A673 (cell line): Measurements from ENCODE around the gene CIT. TPM values are rescaled to one million over a fixed set of nuclear protein-coding genes. Genes with fewer than 3 reads are reported as not detected.

Experiments
- BruUV-seq: library from RNA; stranded (reverse); fragments of 400-500 nt; replicated peaks from 2 replicates; lab custom pipeline; 2021; lab: Mats Ljungman, UMichigan
- CTCF ChIA-PET: fragments of 300-600 bp; sonication (Branson Sonifier 250); formaldehyde crosslinking; loops from one replicate; lab custom pipeline; 2022; ENCODE audit warnings: antibody characterized with exemption; lab: Charles Lee
- POLR2A ChIA-PET: fragments of 300-600 bp; sonication (Branson Sonifier 250); formaldehyde crosslinking; loops from one replicate; lab custom pipeline; 2022; ENCODE audit warnings: antibody characterized with exemption; ENCODE audit not compliant: low non-redundant PET; lab: Charles Lee
- DNase-seq: peaks from one replicate; pipeline ENCODE4 v3.0.0-alpha.2; 2015; ENCODE audit warnings: low spot score
- H3K27ac ChIP-seq: fragments of 200-600 bp; sonication (generic); 2 replicates; pipeline ENCODE4 v1.5.1; 2016; ENCODE audit warnings: mixed run types, low read depth, mild to moderate bottlenecking, mixed read lengths, antibody characterized with exemption, low read length; ENCODE audit not compliant: poor library complexity, severe bottlenecking
- H3K27me3 ChIP-seq: fragments of 200-600 bp; sonication (generic); replicated peaks from 2 replicates; pipeline ENCODE4 v1.6.1; 2017; ENCODE audit warnings: mixed run types, low read depth, mild to moderate bottlenecking, mixed read lengths, antibody characterized with exemption, low read length; ENCODE audit not compliant: insufficient read depth, poor library complexity
- H3K36me3 ChIP-seq: fragments of 200-600 bp; sonication (generic); 2 replicates; pipeline ENCODE4 v1.6.1; 2016; ENCODE audit warnings: mixed run types, mild to moderate bottlenecking, mixed read lengths, antibody characterized with exemption, low read length; ENCODE audit not compliant: insufficient read depth, poor library complexity, severe bottlenecking
- H3K4me1 ChIP-seq: fragments of 200-600 bp; sonication (generic); 2 replicates; pipeline ENCODE4 v1.6.1; 2017; ENCODE audit warnings: mixed run types, mild to moderate bottlenecking, mixed read lengths, antibody characterized with exemption, low read length; ENCODE audit not compliant: insufficient read depth, poor library complexity, severe bottlenecking
- H3K4me3 ChIP-seq: fragments of 200-600 bp; sonication (generic); 2 replicates; pipeline ENCODE4 v1.5.1; 2016; ENCODE audit warnings: low read depth, mixed run types, mild to moderate bottlenecking, mixed read lengths, low read length; ENCODE audit not compliant: poor library complexity, severe bottlenecking
- H3K9me3 ChIP-seq: fragments of 200-600 bp; sonication (generic); 2 replicates; pipeline ENCODE4 v1.6.1; 2016; ENCODE audit warnings: mixed run types, low read depth, mild to moderate bottlenecking, mixed read lengths, antibody characterized with exemption, low read length; ENCODE audit not compliant: poor library complexity, severe bottlenecking
- CTCF ChIP-seq: fragments of 300-800, 200-600 bp; sonication (generic); conservative IDR thresholded peaks from 2 replicates; pipeline ENCODE4 v1.5.1; 2017; ENCODE audit warnings: low read depth, mild to moderate bottlenecking, antibody characterized with exemption, low read length, moderate library complexity, mixed read lengths
- EZH2 ChIP-seq: fragments of 200-600 bp; sonication (generic); IDR thresholded peaks from 2 replicates; pipeline ENCODE4 v1.6.1; 2017; ENCODE audit warnings: borderline replicate concordance, low read depth, mild to moderate bottlenecking, mixed read lengths, antibody characterized with exemption, low read length; ENCODE audit not compliant: poor library complexity, severe bottlenecking
- intact Hi-C: fragments of 100-400 bp; cut with micrococcal nuclease; formaldehyde crosslinking; loops from one replicate; pipeline ENCODE4 v1.10.0; 2022; ENCODE audit not compliant: unreplicated experiment
- total RNA-seq: library from RNA; stranded (reverse); gene quantifications from 2 replicates; pipeline ENCODE4 v1.2.3, GENCODE V29; 2021

Gene CIT
- total RNA-seq, 1 experiment from 2014 or later: 62.4 TPM

GRCh38 chr12:119835068-119835467 is 42.1 kb downstream of the CIT start:
- ChIA-PET CTCF (no interaction called here), POLR2A (no interaction called here)
- intact Hi-C loops: no loop called here
- no TSS peak for BruUV-seq
- Histone ChIP-seq H3K4me1 (peaks cover 5% of the 10 kb centered on the region), H3K9me3 (no peaks in the 10 kb centered on the region), H3K4me3 (no peak overlapping the region), H3K27me3 (no peaks in the 10 kb centered on the region), H3K27ac (no peak overlapping the region), H3K36me3 (peaks cover 16% of the 10 kb centered on the region)
- DNase-seq: peak; percentile 18
- TF ChIP-seq EZH2: no peak
- 0 out of 2 replicates have a peak, but pooled peaks have one; percentile 31 for TF ChIP-seq CTCF

GRCh38 chr12:119829439-119829838 is 47.7 kb downstream of the CIT start:
- Histone ChIP-seq H3K36me3 (peaks cover 12% of the 10 kb centered on the region), H3K27ac (no peak overlapping the region), H3K27me3 (no peaks in the 10 kb centered on the region), H3K4me3 (no peak overlapping the region), H3K4me1 (no peaks in the 10 kb centered on the region), H3K9me3 (no peaks in the 10 kb centered on the region)
- TF ChIP-seq CTCF (no peak), EZH2 (no peak)
- DNase-seq: no peak
- BruUV-seq: no TSS peak
- ChIA-PET POLR2A (no interaction called here), CTCF (no interaction called here)
- intact Hi-C loops: no loop called here

- no peak for DNase-seq
- CTCF ChIA-PET: no interaction called here
- Histone ChIP-seq H3K9me3 (no peaks in the 10 kb centered on the region), H3K27ac (no peak overlapping the region), H3K36me3 (peaks cover 4% of the 10 kb centered on the region), H3K4me1 (no peaks in the 10 kb centered on the region), H3K4me3 (no peak overlapping the region), H3K27me3 (no peaks in the 10 kb centered on the region)
- no TSS peak for BruUV-seq
- TF ChIP-seq EZH2 (no peak), CTCF (no peak)
- POLR2A ChIA-PET: no interaction called here
- intact Hi-C loops: no loop called here
These were observed 48.8 kb downstream of the CIT start for GRCh38 chr12:119828300-119828699.
